ENCODE measurements around the gene DLG4. TPM values are rescaled to one million over a fixed set of nuclear protein-coding genes. Genes with fewer than 3 reads are reported as not detected.

The DLG4 gene
- total RNA-seq, 4 donors from 2014 or later: 2.9 to 12.7 (median 3.2) TPM

DNA sequence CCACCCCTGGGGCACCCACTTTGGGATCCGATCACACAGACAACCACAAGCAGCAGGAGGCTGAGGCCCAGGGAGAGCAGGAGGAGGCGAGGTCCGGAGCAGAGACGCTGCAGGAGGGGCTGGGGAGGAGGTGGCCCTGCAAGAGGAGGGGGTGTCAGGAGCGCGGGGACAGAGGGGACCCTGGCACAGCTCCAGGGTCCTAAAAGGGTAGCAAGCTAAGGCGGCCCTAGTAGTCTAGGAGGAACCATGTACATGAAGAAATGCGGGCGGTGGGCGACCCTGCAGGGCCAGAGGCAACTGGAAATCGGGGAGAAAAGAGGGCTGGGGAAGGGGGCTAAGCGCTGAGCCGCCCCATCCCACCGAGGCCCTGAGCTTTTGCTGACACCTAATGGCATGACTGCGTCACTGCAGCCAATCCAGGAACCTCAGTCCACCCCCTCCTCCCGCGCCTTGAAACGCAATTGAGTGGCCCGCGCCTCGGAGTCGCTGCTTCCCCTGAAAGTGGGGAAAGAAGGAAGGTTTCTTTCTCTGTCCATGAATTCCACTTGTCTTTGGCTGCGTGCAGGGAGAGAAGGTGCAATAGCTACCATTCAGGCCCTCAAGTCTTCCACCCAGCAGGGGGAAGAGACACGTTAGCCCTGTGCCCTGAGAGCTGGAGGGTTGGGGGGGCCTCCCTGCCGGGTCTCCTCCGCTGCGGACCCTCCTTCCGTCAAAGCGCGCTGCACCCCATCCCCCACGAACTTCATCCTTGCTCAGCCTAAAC lies 42.3 kb downstream of the DLG4 start:
- 3% methylated on average over 22 of the region's 31 CpGs for WGBS
- peaks cover 33% of the 10 kb centered on the region for H3K27me3 ChIP-seq
- no peak overlapping the region for H3K27ac ChIP-seq
- no peaks in the 10 kb centered on the region for H3K36me3 ChIP-seq
- DNase-seq (ENCODE audit: low spot score in 2 of 2): no peak
- peaks cover 26% of the 10 kb centered on the region for H3K4me1 ChIP-seq
- peak overlapping the region; percentile 42 for H3K4me3 ChIP-seq
- TF ChIP-seq, protein P1, sequence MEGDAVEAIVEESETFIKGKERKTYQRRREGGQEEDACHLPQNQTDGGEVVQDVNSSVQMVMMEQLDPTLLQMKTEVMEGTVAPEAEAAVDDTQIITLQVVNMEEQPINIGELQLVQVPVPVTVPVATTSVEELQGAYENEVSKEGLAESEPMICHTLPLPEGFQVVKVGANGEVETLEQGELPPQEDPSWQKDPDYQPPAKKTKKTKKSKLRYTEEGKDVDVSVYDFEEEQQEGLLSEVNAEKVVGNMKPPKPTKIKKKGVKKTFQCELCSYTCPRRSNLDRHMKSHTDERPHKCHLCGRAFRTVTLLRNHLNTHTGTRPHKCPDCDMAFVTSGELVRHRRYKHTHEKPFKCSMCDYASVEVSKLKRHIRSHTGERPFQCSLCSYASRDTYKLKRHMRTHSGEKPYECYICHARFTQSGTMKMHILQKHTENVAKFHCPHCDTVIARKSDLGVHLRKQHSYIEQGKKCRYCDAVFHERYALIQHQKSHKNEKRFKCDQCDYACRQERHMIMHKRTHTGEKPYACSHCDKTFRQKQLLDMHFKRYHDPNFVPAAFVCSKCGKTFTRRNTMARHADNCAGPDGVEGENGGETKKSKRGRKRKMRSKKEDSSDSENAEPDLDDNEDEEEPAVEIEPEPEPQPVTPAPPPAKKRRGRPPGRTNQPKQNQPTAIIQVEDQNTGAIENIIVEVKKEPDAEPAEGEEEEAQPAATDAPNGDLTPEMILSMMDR (IDR thresholded peaks at IDR 0.05): peak; percentile 60 to 94
- no peak for TF ChIP-seq POLR2A (IDR thresholded peaks at IDR 0.05)
- no peaks in the 10 kb centered on the region for H3K9me3 ChIP-seq

DNA sequence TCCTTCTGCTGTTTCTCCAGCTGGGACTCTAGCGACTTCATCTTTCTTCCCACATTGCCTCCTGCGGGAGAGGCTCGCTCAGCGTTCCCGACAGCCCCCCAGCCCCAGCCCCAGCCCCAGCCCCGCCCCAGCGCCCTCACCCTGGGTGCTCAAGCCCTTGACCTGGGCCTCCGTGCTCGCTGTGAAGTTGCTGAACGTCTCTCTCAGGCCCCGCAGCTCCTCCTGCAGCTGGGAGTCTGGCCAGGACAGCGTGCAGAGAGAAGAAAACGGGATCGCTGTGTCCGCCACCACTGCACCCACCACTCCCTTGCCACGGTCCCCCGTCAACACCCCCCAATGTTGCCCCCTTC lies 42.8 kb downstream of the DLG4 start:
- DNase-seq (ENCODE audit: low spot score in 2 of 2): no peak
- no peaks in the 10 kb centered on the region for H3K36me3 ChIP-seq
- peaks cover 33% of the 10 kb centered on the region for H3K27me3 ChIP-seq
- no peak for TF ChIP-seq POLR2AphosphoS5 (IDR thresholded peaks at IDR 0.05)
- TF ChIP-seq EP300 (IDR thresholded peaks at IDR 0.05): no peak
- no peak for TF ChIP-seq POLR2A (IDR thresholded peaks at IDR 0.05)
- no peak overlapping the region for H3K4me3 ChIP-seq
- H3K27ac ChIP-seq: no peak overlapping the region
- H3K4me1 ChIP-seq: peaks cover 26% of the 10 kb centered on the region
- H3K9me3 ChIP-seq: no peaks in the 10 kb centered on the region
- 7% methylated on average over 14 of the region's 17 CpGs for WGBS

DNA sequence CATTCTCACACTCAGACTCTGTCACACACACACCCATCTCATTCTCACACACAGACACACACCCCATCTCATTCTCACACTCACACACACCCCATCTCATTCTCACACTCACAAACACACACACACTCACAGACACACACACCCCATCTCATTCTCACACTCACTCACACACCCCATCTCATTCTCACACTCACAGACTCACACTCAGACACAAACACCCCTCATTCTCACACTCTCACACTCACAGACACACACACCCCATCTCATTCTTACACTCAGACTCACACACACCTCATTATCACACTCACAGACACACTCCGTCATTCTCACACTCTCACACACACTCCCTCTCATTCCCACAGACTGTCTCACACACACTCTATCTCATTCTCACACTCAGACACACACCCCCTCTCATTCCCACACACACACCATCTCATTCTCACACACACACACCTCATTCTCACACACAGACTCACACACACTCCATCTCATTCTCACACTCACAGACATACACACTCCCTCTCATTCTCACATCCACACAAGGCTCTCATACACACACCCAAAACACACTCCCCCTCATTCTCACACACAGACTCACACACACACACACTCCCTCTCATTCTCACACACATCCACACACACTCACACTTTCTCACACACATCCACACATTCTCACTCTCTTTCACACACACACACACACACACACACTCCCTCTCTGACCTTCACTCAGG lies 43.4 kb downstream of the DLG4 start:
- no peaks in the 10 kb centered on the region for H3K9me3 ChIP-seq
- no peak for DNase-seq (ENCODE audit: low spot score in 2 of 2)
- no peak overlapping the region for H3K27ac ChIP-seq
- TF ChIP-seq POLR2AphosphoS5 (IDR thresholded peaks at IDR 0.05): no peak
- no peak for TF ChIP-seq EP300 (IDR thresholded peaks at IDR 0.05)
- TF ChIP-seq POLR2A (IDR thresholded peaks at IDR 0.05): no peak
- TF ChIP-seq, protein P1 (IDR thresholded peaks at IDR 0.05): no peak
- peaks cover 26% of the 10 kb centered on the region for H3K4me1 ChIP-seq
- H3K27me3 ChIP-seq: peaks cover 33% of the 10 kb centered on the region
- 86% methylated on average over 1 of the region's 1 CpG for WGBS
- H3K4me3 ChIP-seq: no peak overlapping the region
- H3K36me3 ChIP-seq: no peaks in the 10 kb centered on the region

DNA sequence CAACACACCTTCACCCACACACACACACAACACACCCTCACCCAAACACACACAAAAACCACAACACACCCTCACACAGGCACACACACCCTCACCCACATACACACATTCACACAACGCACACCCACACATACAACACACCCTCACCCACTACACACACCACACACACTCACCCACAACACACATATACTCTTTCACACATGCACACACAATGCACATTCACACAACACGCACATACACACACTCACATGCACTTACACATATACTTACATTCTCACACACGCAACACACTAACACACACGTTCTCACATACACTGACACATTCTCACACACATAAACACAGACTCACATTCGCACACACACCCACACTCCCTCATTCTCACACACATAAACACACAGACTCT lies 44.3 kb downstream of the DLG4 start:
- TF ChIP-seq, protein P1 (IDR thresholded peaks at IDR 0.05): no peak
- no peak for TF ChIP-seq EP300 (IDR thresholded peaks at IDR 0.05)
- TF ChIP-seq POLR2A (IDR thresholded peaks at IDR 0.05): no peak
- no peak for TF ChIP-seq POLR2AphosphoS5 (IDR thresholded peaks at IDR 0.05)
- WGBS: 80% methylated on average over 5 of the region's 5 CpGs
- H3K4me3 ChIP-seq: no peak overlapping the region
- peaks cover 26% of the 10 kb centered on the region for H3K4me1 ChIP-seq
- DNase-seq (ENCODE audit: low spot score in 2 of 2): no peak
- H3K9me3 ChIP-seq: no peaks in the 10 kb centered on the region
- peaks cover 33% of the 10 kb centered on the region for H3K27me3 ChIP-seq
- H3K27ac ChIP-seq: no peak overlapping the region
- H3K36me3 ChIP-seq: no peaks in the 10 kb centered on the region

DNA sequence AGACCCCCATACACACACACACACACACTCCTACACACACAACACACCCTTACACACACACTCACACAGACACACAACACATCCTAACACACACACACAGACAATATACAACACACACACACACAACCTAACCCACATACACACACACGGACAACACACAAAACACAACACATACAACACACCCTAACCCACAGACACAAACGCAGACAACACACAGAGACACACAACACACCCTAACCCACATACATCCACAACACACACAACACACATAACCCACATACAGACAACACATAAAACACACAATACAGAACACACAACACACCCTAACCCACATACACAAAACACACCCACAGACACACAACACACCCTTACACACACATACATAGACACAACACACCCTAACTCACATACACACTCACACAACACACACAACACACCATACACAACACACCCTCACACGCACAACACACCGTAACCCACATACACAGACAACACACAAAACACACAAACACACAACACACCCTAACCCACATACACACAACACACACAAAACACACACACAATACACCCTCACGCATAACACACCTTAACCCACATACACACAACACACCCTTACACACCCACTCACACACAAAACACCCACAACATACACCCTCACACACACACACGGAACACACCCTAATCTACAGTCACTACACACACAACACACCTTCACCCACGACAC lies 44.9 kb downstream of the DLG4 start:
- no peak overlapping the region for H3K4me3 ChIP-seq
- H3K9me3 ChIP-seq: no peaks in the 10 kb centered on the region
- WGBS: 79% methylated on average over 7 of the region's 7 CpGs
- H3K4me1 ChIP-seq: peaks cover 26% of the 10 kb centered on the region
- no peaks in the 10 kb centered on the region for H3K36me3 ChIP-seq
- peaks cover 33% of the 10 kb centered on the region for H3K27me3 ChIP-seq
- TF ChIP-seq, protein P1 (IDR thresholded peaks at IDR 0.05): peak in 1 of 2 donors; percentile 3
- TF ChIP-seq POLR2A (IDR thresholded peaks at IDR 0.05): no peak
- no peak overlapping the region for H3K27ac ChIP-seq
- DNase-seq (ENCODE audit: low spot score in 2 of 2): no peak

Measured in suprapubic skin (tissue), 4 donors.